ENCODE results near the gene ATP5F1A. TPM values are rescaled to one million over a fixed set of nuclear protein-coding genes. Genes with fewer than 3 reads are reported as not detected.

The ATP5F1A gene
- total and polyA plus RNA-seq, 12 donors, result 194 to 1,012 (median 671) TPM

- no peaks in the 10 kb centered on the region for H3K9me3 ChIP-seq (replicated peaks in 1 of 3)
- TF ChIP-seq POLR2A (IDR thresholded peaks at IDR 0.05), result no peak
- TF ChIP-seq CTCF (IDR thresholded peaks at IDR 0.05), result no peak
- 86 to 97% (median 91%) methylated on average over 5 of the region's 5 CpGs for WGBS, 4 donors
- H3K36me3 ChIP-seq (replicated peaks in 1 of 2), result no peaks in the 10 kb centered on the region
- H3K4me3 ChIP-seq, result no peak overlapping the region
- peaks cover 4% of the 10 kb centered on the region in 2 donors for H3K4me1 ChIP-seq (replicated peaks in 1 of 2)
- no peaks in the 10 kb centered on the region for H3K27me3 ChIP-seq
- no peak for DNase-seq
- H3K27ac ChIP-seq, result no peak overlapping the region
- intact Hi-C loops (cut with DNase I), result no loop called here
These were observed 30.6 kb downstream of the ATP5F1A start for GRCh38 chr18:46067438-46068007.

- H3K36me3 ChIP-seq (replicated peaks in 1 of 2), result no peaks in the 10 kb centered on the region
- no peaks in the 10 kb centered on the region for H3K27me3 ChIP-seq
- 92 to 100% (median 95%) methylated on average over 5 of the region's 5 CpGs for WGBS, 4 donors
- H3K9me3 ChIP-seq (replicated peaks in 1 of 3), result no peaks in the 10 kb centered on the region
- no peak overlapping the region for H3K4me3 ChIP-seq
- H3K27ac ChIP-seq, result no peak overlapping the region
- H3K4me1 ChIP-seq (replicated peaks in 1 of 2), result peaks cover 0 to 7% of the 10 kb centered on the region in 2 donors
- intact Hi-C loops (cut with DNase I), result no loop called here
- DNase-seq, result no peak
- no peak for TF ChIP-seq POLR2A (IDR thresholded peaks at IDR 0.05)
- TF ChIP-seq CTCF (IDR thresholded peaks at IDR 0.05), result no peak
These were observed 35.3 kb downstream of the ATP5F1A start for GRCh38 chr18:46062781-46063180.

GRCh38 chr18:46061796-46062195 lies 36.3 kb downstream of the ATP5F1A start:
- no peak for TF ChIP-seq POLR2A (IDR thresholded peaks at IDR 0.05)
- no peak for TF ChIP-seq CTCF (IDR thresholded peaks at IDR 0.05)
- Histone ChIP-seq H3K27ac (no peak overlapping the region), H3K27me3 (no peaks in the 10 kb centered on the region), H3K9me3 (replicated peaks in 1 of 3) (no peaks in the 10 kb centered on the region), H3K4me1 (replicated peaks in 1 of 2) (peaks cover 0 to 7% of the 10 kb centered on the region in 2 donors), H3K4me3 (no peak overlapping the region), H3K36me3 (replicated peaks in 1 of 2) (no peaks in the 10 kb centered on the region)
- intact Hi-C loops (cut with DNase I), result no loop called here
- DNase-seq, result no peak
- 85 to 94% (median 88%) methylated on average over 1 of the region's 1 CpG for WGBS, 4 donors

- Histone ChIP-seq H3K36me3 (replicated peaks in 1 of 2) (no peaks in the 10 kb centered on the region), H3K4me3 (no peak overlapping the region), H3K4me1 (replicated peaks in 1 of 2) (peaks cover 0 to 7% of the 10 kb centered on the region in 2 donors), H3K27ac (no peak overlapping the region), H3K9me3 (replicated peaks in 1 of 3) (no peaks in the 10 kb centered on the region), H3K27me3 (no peaks in the 10 kb centered on the region)
- DNase-seq, result no peak
- 59 to 77% (median 75%) methylated on average over 3 of the region's 3 CpGs for WGBS, 4 donors
- TF ChIP-seq POLR2A (IDR thresholded peaks at IDR 0.05) (no peak), CTCF (IDR thresholded peaks at IDR 0.05) (no peak)
- intact Hi-C loops (cut with DNase I), result no loop called here
These were observed 36.7 kb downstream of the ATP5F1A start for GRCh38 chr18:46061387-46061786.

Measured in adrenal gland (tissue), 12 donors.